Measurements from ENCODE around the gene CSF2.

GRCh38 chr5:132044207-132044606, 29.4 kb upstream of the CSF2 start:
- no peak for TF ChIP-seq EZH2 (IDR thresholded peaks at IDR 0.05; ENCODE audit: low read length)
- TF ChIP-seq, protein P1, sequence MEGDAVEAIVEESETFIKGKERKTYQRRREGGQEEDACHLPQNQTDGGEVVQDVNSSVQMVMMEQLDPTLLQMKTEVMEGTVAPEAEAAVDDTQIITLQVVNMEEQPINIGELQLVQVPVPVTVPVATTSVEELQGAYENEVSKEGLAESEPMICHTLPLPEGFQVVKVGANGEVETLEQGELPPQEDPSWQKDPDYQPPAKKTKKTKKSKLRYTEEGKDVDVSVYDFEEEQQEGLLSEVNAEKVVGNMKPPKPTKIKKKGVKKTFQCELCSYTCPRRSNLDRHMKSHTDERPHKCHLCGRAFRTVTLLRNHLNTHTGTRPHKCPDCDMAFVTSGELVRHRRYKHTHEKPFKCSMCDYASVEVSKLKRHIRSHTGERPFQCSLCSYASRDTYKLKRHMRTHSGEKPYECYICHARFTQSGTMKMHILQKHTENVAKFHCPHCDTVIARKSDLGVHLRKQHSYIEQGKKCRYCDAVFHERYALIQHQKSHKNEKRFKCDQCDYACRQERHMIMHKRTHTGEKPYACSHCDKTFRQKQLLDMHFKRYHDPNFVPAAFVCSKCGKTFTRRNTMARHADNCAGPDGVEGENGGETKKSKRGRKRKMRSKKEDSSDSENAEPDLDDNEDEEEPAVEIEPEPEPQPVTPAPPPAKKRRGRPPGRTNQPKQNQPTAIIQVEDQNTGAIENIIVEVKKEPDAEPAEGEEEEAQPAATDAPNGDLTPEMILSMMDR (optimal IDR thresholded peaks at IDR 0.05 in 1 of 3, IDR thresholded peaks at IDR 0.05 in 1 of 3, conservative IDR thresholded peaks at IDR 0.05 in 1 of 3; ENCODE audit: extremely low read depth in 1 of 3, insufficient read depth in 2 of 3, low read length in 3 of 3): no peak

Measured in keratinocyte (primary cell).